Esophagus muscularis mucosa (tissue), 4 donors: Measurements from ENCODE around the gene MRPL24. TPM values are rescaled to one million over a fixed set of nuclear protein-coding genes. Genes with fewer than 3 reads are reported as not detected.

ENCODE experiments used
- DNase-seq: peaks from one replicate; pipeline ENCODE4 v3.0.0-alpha.2; 2017; ENCODE audit errors: extremely low spot score
- H3K27ac ChIP-seq, 4 donors: fragments of 200-600 bp; sonication (generic); replicated peaks in 1 of 4; 1 replicate in 3 of 4; 2 replicates in 1 of 4; pipeline ENCODE4 v1.5.1; 2016 to 2019; ENCODE audit warnings: mild to moderate bottlenecking in 1 of 4
- H3K27me3 ChIP-seq, 4 donors: fragments of 200-600 bp; sonication (generic); one replicate each; pipeline versions ENCODE4 v1.5.1 to v1.6.0; 2016 to 2019
- H3K36me3 ChIP-seq, 4 donors: fragments of 200-600 bp; sonication (generic); one replicate each; pipeline ENCODE4 v1.5.1; 2016 to 2019
- H3K4me1 ChIP-seq, 4 donors: fragments of 200-600 bp; sonication (generic); one replicate each; pipeline ENCODE4 v1.5.1; 2016 to 2019
- H3K4me3 ChIP-seq, 4 donors: fragments of 200-600 bp; sonication (generic); 1 replicate in 2 of 4; 2 replicates in 2 of 4; pipeline ENCODE4 v1.5.1; 2016 to 2019; ENCODE audit warnings: mild to moderate bottlenecking in 4 of 4, moderate library complexity in 1 of 4
- H3K9me3 ChIP-seq, 4 donors: fragments of 200-600 bp; sonication (generic); 1 replicate in 3 of 4; 2 replicates in 1 of 4; pipeline ENCODE4 v1.5.1; 2016 to 2019
- CTCF ChIP-seq, 3 experiments: fragments of 200-600 bp in 2 of 3; fragments of 450-650 bp in 1 of 3; sonication (generic) in 2 of 3; IDR thresholded peaks; one replicate each; pipeline ENCODE4 v1.5.1; 2017 to 2019; ENCODE audit warnings: antibody characterized with exemption in 3 of 3, mild to moderate bottlenecking in 2 of 3, moderate library complexity in 1 of 3
- EP300 ChIP-seq: sonication (generic); formaldehyde crosslinking; IDR thresholded peaks from one replicate; pipeline ENCODE4 v1.6.1; 2017; ENCODE audit warnings: antibody characterized with exemption
- POLR2A ChIP-seq: fragments of 450-650 bp; IDR thresholded peaks from one replicate; pipeline ENCODE4 v1.6.1; 2017; ENCODE audit warnings: antibody characterized with exemption, moderate library complexity, mild to moderate bottlenecking, low read depth
- POLR2AphosphoS5 ChIP-seq, 2 donors: sonication (generic); formaldehyde crosslinking; IDR thresholded peaks; one replicate each; pipeline ENCODE4 v1.6.1; 2017; ENCODE audit warnings: antibody characterized with exemption in 2 of 2
- WGBS: methylation state at CpG from one replicate; pipeline ENCODE4 v1.1.5; 2018; 5-methylcytosine and 5-hydroxymethylcytosine counted together
- intact Hi-C: fragments of 100-400 bp; cut with DNase I; formaldehyde crosslinking; loops from one replicate; pipeline ENCODE4 v1.15.1; 2023
- total RNA-seq, 4 donors: library from RNA; depleted of rRNA; stranded (reverse); fragments of >200 nt; gene quantifications; one replicate each; pipeline versions ENCODE4 v1.1.0 to v1.2.1, GENCODE V29; 2016

The MRPL24 gene
- total RNA-seq, 4 donors from 2014 or later = 43.5 to 67.4 (median 62.4) TPM

- DNase-seq = no peak
- WGBS = 91% methylated on average over 4 of the region's 4 CpGs
- H3K27ac ChIP-seq = no peak overlapping the region
- peaks cover 11 to 47% (median 23%) of the 10 kb centered on the region in 4 donors for H3K36me3 ChIP-seq
- no peak overlapping the region for H3K4me3 ChIP-seq
- no peaks in the 10 kb centered on the region for H3K9me3 ChIP-seq
- no peaks in the 10 kb centered on the region for H3K27me3 ChIP-seq
- intact Hi-C loops = no loop called here
- no peak for TF ChIP-seq CTCF (IDR thresholded peaks at IDR 0.05)
- TF ChIP-seq EP300 = no peak
- no peak for TF ChIP-seq POLR2A
- TF ChIP-seq POLR2AphosphoS5 (IDR thresholded peaks at IDR 0.05) = no peak
- H3K4me1 ChIP-seq = peaks cover 0 to 9% (median 8%) of the 10 kb centered on the region in 4 donors
Observed at GRCh38 chr1:156717351-156717750, 23.5 kb downstream of the MRPL24 start.

- Histone ChIP-seq H3K27me3 (no peaks in the 10 kb centered on the region), H3K9me3 (no peaks in the 10 kb centered on the region), H3K27ac (no peak overlapping the region), H3K4me1 (peaks cover 5 to 32% (median 26%) of the 10 kb centered on the region in 4 donors), H3K4me3 (no peak overlapping the region), H3K36me3 (peaks cover 0 to 22% (median 4%) of the 10 kb centered on the region in 4 donors)
- no peak for TF ChIP-seq POLR2AphosphoS5 (IDR thresholded peaks at IDR 0.05)
- no peak for TF ChIP-seq POLR2A
- no peak for TF ChIP-seq EP300
- TF ChIP-seq CTCF (IDR thresholded peaks at IDR 0.05) = no peak
- no peak for DNase-seq
- 74% methylated on average over 3 of the region's 3 CpGs for whole genome bisulfite sequencing
- intact Hi-C loops = no loop called here
Observed at GRCh38 chr1:156714830-156715229, 26.1 kb downstream of the MRPL24 start.

- Histone ChIP-seq H3K4me3 (no peak overlapping the region), H3K4me1 (peaks cover 10 to 53% (median 43%) of the 10 kb centered on the region in 4 donors), H3K27me3 (no peaks in the 10 kb centered on the region), H3K27ac (no peak overlapping the region), H3K9me3 (no peaks in the 10 kb centered on the region), H3K36me3 (peaks cover 0 to 14% (median 4%) of the 10 kb centered on the region in 4 donors)
- WGBS = 28% methylated on average over 3 of the region's 3 CpGs
- DNase-seq = no peak
- intact Hi-C loops = no loop called here
- TF ChIP-seq EP300 (no peak), POLR2AphosphoS5 (IDR thresholded peaks at IDR 0.05) (no peak), POLR2A (no peak), CTCF (IDR thresholded peaks at IDR 0.05) (no peak)
Observed at GRCh38 chr1:156712626-156713025, 28.3 kb downstream of the MRPL24 start.

GRCh38 chr1:156711011-156711817 lies 29.7 kb downstream of the MRPL24 start:
- H3K4me1 ChIP-seq = peaks cover 17 to 67% (median 57%) of the 10 kb centered on the region in 4 donors
- no peak overlapping the region for H3K4me3 ChIP-seq
- peaks cover 0 to 8% (median 2%) of the 10 kb centered on the region in 4 donors for H3K36me3 ChIP-seq
- H3K9me3 ChIP-seq = no peaks in the 10 kb centered on the region
- 67% methylated on average over 9 of the region's 9 CpGs for WGBS
- no peak overlapping the region for H3K27ac ChIP-seq
- TF ChIP-seq CTCF (IDR thresholded peaks at IDR 0.05) (no peak), EP300 (no peak), POLR2A (no peak), POLR2AphosphoS5 (IDR thresholded peaks at IDR 0.05) (no peak)
- intact Hi-C loops = no loop called here
- DNase-seq = no peak
- H3K27me3 ChIP-seq = no peaks in the 10 kb centered on the region
